OCI-LY7 (cell line): Measurements from ENCODE around the gene EIF4E2. TPM values are rescaled to one million over a fixed set of nuclear protein-coding genes. Genes with fewer than 3 reads are reported as not detected.

Experiments
- BruUV-seq: library from RNA; stranded (reverse); fragments of 400-500 nt; replicated peaks from 2 replicates; lab custom pipeline; 2021; lab: Mats Ljungman, UMichigan
- CTCF ChIA-PET: fragments of 300-600 bp; sonication (Branson Sonifier 250); formaldehyde crosslinking; loops from one replicate; lab custom pipeline; 2022; ENCODE audit warnings: antibody characterized with exemption; ENCODE audit not compliant: unreplicated experiment; lab: Charles Lee
- POLR2A ChIA-PET: fragments of 300-600 bp; sonication (Branson Sonifier 250); formaldehyde crosslinking; loops from one replicate; lab custom pipeline; 2022; ENCODE audit warnings: antibody characterized with exemption; lab: Charles Lee
- DNase-seq: peaks from one replicate; pipeline ENCODE4 v3.0.0-alpha.2; 2015; ENCODE audit warnings: low spot score
- H2AFZ ChIP-seq: fragments of 200-600 bp; sonication (generic), shearing (Covaris generic); 2 replicates; pipeline ENCODE4 v1.6.1; 2014; ENCODE audit warnings: mild to moderate bottlenecking, antibody characterized with exemption, low read length, moderate library complexity
- H3K27ac ChIP-seq: fragments of 200-600 bp; sonication (generic); 2 replicates; pipeline ENCODE4 v1.5.1; 2014; ENCODE audit warnings: mixed run types, low read depth, mild to moderate bottlenecking, moderate library complexity, low read length, inconsistent platforms; ENCODE audit not compliant: poor library complexity, severe bottlenecking
- H3K36me3 ChIP-seq: fragments of 200-600 bp; sonication (generic); 2 replicates; pipeline ENCODE4 v1.6.1; 2014; ENCODE audit warnings: mild to moderate bottlenecking, antibody characterized with exemption, low read length, moderate library complexity, mixed read lengths; ENCODE audit not compliant: insufficient read depth
- H3K4me1 ChIP-seq: fragments of 200-600 bp; sonication (generic); 2 replicates; pipeline ENCODE4 v1.5.1; 2014; ENCODE audit warnings: mild to moderate bottlenecking, low read length; ENCODE audit not compliant: insufficient read depth, poor library complexity, severe bottlenecking
- H3K4me2 ChIP-seq: fragments of 200-600 bp; sonication (generic); 2 replicates; pipeline ENCODE4 v1.6.1; 2014; ENCODE audit warnings: mild to moderate bottlenecking, low read length
- H3K4me3 ChIP-seq: fragments of 200-600 bp; sonication (generic); 2 replicates; pipeline ENCODE4 v1.5.1; 2014; ENCODE audit warnings: mild to moderate bottlenecking, low read depth, low read length; ENCODE audit not compliant: poor library complexity, severe bottlenecking
- H3K79me2 ChIP-seq: fragments of 200-600 bp; sonication (generic); 2 replicates; pipeline ENCODE4 v1.6.1; 2016; ENCODE audit warnings: low read depth, mild to moderate bottlenecking, low read length, moderate library complexity, mixed read lengths; ENCODE audit not compliant: insufficient read depth
- H3K9me2 ChIP-seq: fragments of 200-600 bp; sonication (generic); 2 replicates; pipeline ENCODE4 v1.6.1; 2016; ENCODE audit warnings: mild to moderate bottlenecking, low read length, mixed read lengths; ENCODE audit not compliant: insufficient read depth
- H3K9me3 ChIP-seq: fragments of 200-600 bp; sonication (generic); 2 replicates; pipeline ENCODE4 v1.6.1; 2014; ENCODE audit warnings: mild to moderate bottlenecking, mixed run types, low read length, mixed read lengths
- H4K20me1 ChIP-seq: fragments of 200-600 bp; sonication (generic); 2 replicates; pipeline ENCODE4 v1.6.1; 2014; ENCODE audit warnings: mild to moderate bottlenecking, antibody characterized with exemption, low read length, moderate library complexity, mixed read lengths; ENCODE audit not compliant: insufficient read depth
- EZH2phosphoT487 ChIP-seq: fragments of 200-600 bp; sonication (generic); IDR thresholded peaks from 2 replicates; pipeline ENCODE4 v1.6.1; 2018; ENCODE audit warnings: low read depth, borderline replicate concordance, mild to moderate bottlenecking, mixed run types, antibody characterized with exemption, low read length, moderate library complexity, mixed read lengths
- intact Hi-C: fragments of 100-400 bp; cut with micrococcal nuclease; formaldehyde crosslinking; loops from one replicate; pipeline ENCODE4 v1.10.0; 2022; ENCODE audit not compliant: unreplicated experiment
- total RNA-seq, 2 experiments: library from RNA; depleted of rRNA in 1 of 2; stranded (reverse); fragments of >200 nt in 1 of 2; shearing (Covaris generic) in 1 of 2; gene quantifications; 2 replicates each; pipeline ENCODE4 v1.2.3, GENCODE V29; 2014 to 2022
- TF ChIP-seq, protein P1 (sequence below): fragments of 200-600 bp; sonication (generic); conservative IDR thresholded peaks from 2 replicates; pipeline ENCODE4 v1.5.1; 2014; ENCODE audit warnings: mild to moderate bottlenecking, antibody characterized with exemption, low read length, moderate library complexity, mixed read lengths

The EIF4E2 gene
- total RNA-seq, 2 experiments from 2014 or later, result 59.9 to 76.3 TPM

DNA sequence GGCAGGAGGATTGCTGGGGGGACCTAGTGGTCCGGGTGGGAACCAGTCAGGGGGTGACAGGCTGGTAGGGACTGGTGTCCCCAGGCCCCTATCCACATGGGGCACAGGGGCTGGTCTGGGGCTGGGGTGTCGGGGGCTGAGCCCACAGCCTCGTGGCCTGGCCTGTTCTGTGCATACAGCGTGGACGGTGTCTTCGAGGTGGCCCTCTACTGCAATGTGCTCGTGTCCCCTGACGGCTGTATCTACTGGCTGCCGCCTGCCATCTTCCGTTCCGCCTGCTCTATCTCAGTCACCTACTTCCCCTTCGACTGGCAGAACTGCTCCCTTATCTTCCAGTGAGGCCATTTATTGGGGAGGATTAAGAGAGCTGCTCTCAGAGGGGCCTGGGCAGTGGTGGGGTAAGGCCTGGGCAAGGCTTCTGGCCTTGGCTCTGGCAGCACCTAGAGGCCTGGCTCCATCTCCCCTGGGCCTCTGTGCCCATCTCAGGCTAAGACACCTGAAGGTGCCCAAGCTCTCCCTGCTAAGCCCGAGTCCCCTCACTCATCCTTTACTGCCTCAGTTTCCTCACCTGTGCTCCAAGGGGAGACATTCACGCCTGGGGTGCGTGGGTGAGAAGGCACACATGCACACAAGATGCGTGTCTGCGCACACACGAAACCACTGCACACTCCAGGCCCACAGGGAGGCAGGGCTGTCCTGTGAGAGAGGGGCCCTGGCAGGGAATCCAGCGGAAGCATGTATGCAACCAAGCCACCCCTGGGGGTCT is 9.1 kb upstream of the EIF4E2 start:
- CTCF ChIA-PET, result no interaction called here
- no peak overlapping the region for H3K4me3 ChIP-seq
- no peaks in the 10 kb centered on the region for H3K4me1 ChIP-seq
- H3K9me3 ChIP-seq, result 0 out of 2 replicates have a peak, but pooled peaks cover 2% of the 10 kb centered on the region
- H4K20me1 ChIP-seq, result no peaks in the 10 kb centered on the region
- BruUV-seq, result no TSS peak
- H3K79me2 ChIP-seq, result no peaks in the 10 kb centered on the region
- intact Hi-C loops, result no loop called here
- H3K27ac ChIP-seq, result no peak overlapping the region
- TF ChIP-seq, protein P1, sequence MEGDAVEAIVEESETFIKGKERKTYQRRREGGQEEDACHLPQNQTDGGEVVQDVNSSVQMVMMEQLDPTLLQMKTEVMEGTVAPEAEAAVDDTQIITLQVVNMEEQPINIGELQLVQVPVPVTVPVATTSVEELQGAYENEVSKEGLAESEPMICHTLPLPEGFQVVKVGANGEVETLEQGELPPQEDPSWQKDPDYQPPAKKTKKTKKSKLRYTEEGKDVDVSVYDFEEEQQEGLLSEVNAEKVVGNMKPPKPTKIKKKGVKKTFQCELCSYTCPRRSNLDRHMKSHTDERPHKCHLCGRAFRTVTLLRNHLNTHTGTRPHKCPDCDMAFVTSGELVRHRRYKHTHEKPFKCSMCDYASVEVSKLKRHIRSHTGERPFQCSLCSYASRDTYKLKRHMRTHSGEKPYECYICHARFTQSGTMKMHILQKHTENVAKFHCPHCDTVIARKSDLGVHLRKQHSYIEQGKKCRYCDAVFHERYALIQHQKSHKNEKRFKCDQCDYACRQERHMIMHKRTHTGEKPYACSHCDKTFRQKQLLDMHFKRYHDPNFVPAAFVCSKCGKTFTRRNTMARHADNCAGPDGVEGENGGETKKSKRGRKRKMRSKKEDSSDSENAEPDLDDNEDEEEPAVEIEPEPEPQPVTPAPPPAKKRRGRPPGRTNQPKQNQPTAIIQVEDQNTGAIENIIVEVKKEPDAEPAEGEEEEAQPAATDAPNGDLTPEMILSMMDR, result no peak
- no peak for TF ChIP-seq EZH2phosphoT487
- no peak overlapping the region for H2AFZ ChIP-seq
- no peak for DNase-seq
- no peaks in the 10 kb centered on the region for H3K9me2 ChIP-seq
- POLR2A ChIA-PET, result no interaction called here
- H3K36me3 ChIP-seq, result peaks cover 27% of the 10 kb centered on the region; the same call in 1 of the 2 replicates
- H3K4me2 ChIP-seq, result no peak overlapping the region

DNA sequence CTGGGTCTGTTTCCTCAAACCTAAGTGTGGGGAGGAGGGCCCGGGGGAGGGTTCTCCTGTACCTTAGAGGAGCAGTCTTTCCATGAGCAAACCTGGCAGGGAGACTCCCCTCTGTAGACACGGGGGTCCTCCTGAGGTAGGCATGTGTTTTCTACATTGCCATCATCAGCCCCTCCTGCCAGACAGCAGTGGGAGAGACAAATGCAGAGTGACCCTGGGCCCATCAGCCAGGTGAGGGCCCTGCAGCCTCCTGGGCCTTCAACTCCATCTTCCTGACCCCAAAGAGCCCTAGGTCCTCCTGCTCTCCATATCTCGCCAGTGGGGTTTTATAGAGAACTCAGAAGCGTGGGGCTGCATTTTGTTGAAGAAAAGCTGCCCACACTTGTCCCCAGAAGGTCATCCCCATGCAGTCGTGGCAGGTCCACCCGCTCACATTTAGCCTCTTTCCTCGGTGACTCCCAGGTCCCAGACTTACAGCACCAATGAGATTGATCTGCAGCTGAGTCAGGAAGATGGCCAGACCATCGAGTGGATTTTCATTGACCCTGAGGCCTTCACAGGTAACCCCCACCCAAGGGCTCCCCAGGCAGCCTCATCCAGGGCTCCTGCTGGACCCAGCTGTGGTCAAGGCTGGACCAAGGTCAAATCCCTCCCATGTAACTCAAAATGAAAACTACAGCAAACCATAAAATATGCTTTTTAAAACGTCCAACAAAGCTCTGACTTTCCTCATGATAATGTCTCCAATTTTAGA is 8.4 kb upstream of the EIF4E2 start:
- intact Hi-C loops, result no loop called here
- TF ChIP-seq EZH2phosphoT487, result no peak
- TF ChIP-seq, protein P1, result no peak
- peaks cover 2% of the 10 kb centered on the region; the same call in 1 of the 2 replicates for H3K79me2 ChIP-seq
- H2AFZ ChIP-seq, result no peak overlapping the region
- H3K4me2 ChIP-seq, result no peak overlapping the region
- no peak overlapping the region for H3K27ac ChIP-seq
- no peaks in the 10 kb centered on the region for H3K4me1 ChIP-seq
- no peak for DNase-seq
- H3K36me3 ChIP-seq, result peaks cover 35% of the 10 kb centered on the region
- POLR2A ChIA-PET, result no interaction called here
- H3K9me2 ChIP-seq, result no peaks in the 10 kb centered on the region
- no peaks in the 10 kb centered on the region for H4K20me1 ChIP-seq
- CTCF ChIA-PET, result no interaction called here
- H3K4me3 ChIP-seq, result no peak overlapping the region
- no peaks in the 10 kb centered on the region for H3K9me3 ChIP-seq
- BruUV-seq, result no TSS peak
